ENCODE results near the gene OR6X1. TPM values are rescaled to one million over a fixed set of nuclear protein-coding genes. Genes with fewer than 3 reads are reported as not detected.
"Not testable (repeated sequence)": the region's sequence is repeated elsewhere in the genome, so short reads cannot be mapped to it uniquely, and the experiment has no call there.

Gene OR6X1
- total and polyA plus RNA-seq, 2 experiments from 2014 or later: not detected

DNA sequence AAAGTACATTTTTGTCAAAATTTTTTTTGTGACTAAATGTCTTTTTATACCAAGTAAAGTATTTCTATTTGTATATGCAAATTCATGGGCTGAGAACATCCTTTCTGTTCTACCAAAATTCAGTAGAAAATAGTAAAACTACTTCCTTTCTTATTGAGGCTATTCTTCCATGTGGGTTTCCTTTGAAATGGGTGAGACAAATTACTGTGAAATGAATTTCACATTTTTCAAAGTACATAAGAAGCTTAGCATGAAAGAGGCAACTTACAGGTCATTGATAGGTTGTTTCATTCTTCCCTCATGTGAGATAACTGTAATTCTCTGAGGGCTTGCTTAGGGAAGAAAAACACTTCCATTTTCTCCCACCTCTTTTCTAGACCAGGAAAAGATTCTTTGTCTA is 1.0 kb upstream of the OR6X1 start:
- Histone ChIP-seq H3K4me1 (ENCODE audit: low read depth) (no peaks in the 10 kb centered on the region), H3K4me3 (no peak overlapping the region), H3K36me3 (no peaks in the 10 kb centered on the region), H3K27me3 (no peaks in the 10 kb centered on the region), H3K9me3 (ENCODE audit: low read depth) (no peaks in the 10 kb centered on the region), H3K27ac (no peak overlapping the region)
- no peak for DNase-seq (ENCODE audit: low read depth in 1 of 2, low spot score in 1 of 2)
- TF ChIP-seq, protein P1, sequence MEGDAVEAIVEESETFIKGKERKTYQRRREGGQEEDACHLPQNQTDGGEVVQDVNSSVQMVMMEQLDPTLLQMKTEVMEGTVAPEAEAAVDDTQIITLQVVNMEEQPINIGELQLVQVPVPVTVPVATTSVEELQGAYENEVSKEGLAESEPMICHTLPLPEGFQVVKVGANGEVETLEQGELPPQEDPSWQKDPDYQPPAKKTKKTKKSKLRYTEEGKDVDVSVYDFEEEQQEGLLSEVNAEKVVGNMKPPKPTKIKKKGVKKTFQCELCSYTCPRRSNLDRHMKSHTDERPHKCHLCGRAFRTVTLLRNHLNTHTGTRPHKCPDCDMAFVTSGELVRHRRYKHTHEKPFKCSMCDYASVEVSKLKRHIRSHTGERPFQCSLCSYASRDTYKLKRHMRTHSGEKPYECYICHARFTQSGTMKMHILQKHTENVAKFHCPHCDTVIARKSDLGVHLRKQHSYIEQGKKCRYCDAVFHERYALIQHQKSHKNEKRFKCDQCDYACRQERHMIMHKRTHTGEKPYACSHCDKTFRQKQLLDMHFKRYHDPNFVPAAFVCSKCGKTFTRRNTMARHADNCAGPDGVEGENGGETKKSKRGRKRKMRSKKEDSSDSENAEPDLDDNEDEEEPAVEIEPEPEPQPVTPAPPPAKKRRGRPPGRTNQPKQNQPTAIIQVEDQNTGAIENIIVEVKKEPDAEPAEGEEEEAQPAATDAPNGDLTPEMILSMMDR (IDR thresholded peaks at IDR 0.05; ENCODE audit: low read depth, low read length): no peak

DNA sequence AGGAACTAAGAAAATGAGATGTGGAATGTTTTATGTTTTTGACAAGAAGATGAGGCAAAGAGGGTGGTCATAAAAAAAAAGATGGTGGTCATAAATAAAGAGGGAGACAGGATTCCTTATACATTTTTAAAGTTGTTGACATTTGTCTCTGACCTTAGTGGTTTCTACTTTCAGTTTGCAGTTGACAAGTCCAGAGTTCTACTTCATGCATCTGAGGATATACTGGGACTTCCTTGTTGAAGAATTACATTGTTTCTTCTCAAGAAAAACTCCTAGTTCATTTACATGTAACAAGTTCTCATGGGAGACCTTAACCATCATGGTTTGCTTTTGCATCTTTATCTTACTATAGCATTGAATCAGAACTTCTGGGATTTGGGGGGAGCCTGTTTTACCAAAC is 1.2 kb downstream of the OR6X1 start:
- Histone ChIP-seq H3K4me3 (no peak overlapping the region), H3K27ac (no peak overlapping the region), H3K9me3 (ENCODE audit: low read depth) (no peaks in the 10 kb centered on the region), H3K27me3 (no peaks in the 10 kb centered on the region), H3K36me3 (no peaks in the 10 kb centered on the region), H3K4me1 (ENCODE audit: low read depth) (no peaks in the 10 kb centered on the region)
- TF ChIP-seq, protein P1 (IDR thresholded peaks at IDR 0.05; ENCODE audit: low read depth, low read length): no peak
- no peak for DNase-seq (ENCODE audit: low read depth in 1 of 2, low spot score in 1 of 2)

DNA sequence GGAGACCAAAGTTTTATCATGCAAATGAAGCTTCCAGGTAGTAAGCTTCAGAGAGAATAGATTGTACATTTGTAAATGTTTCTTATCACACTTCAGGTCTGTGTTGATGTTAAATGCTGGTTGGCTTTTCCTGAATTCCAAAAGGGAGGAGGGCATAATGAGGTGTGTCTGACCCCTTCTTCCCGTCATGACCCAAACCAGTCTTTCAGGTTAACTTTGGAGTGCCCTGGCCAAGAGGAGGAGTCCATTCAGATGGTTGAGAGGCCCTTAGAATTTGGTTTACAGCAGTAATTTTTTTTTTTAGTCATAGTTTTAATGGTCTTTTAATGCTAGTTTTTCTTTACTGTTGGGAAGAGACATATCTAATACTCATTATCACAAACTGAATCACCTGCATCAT is 2.5 kb downstream of the OR6X1 start:
- no peak for DNase-seq (ENCODE audit: low read depth in 1 of 2, low spot score in 1 of 2)
- TF ChIP-seq, protein P1 (IDR thresholded peaks at IDR 0.05; ENCODE audit: low read depth, low read length): no peak
- no peak overlapping the region for H3K27ac ChIP-seq
- no peaks in the 10 kb centered on the region for H3K27me3 ChIP-seq
- no peaks in the 10 kb centered on the region for H3K4me1 ChIP-seq (ENCODE audit: low read depth)
- H3K4me3 ChIP-seq: no peak overlapping the region
- H3K36me3 ChIP-seq: no peaks in the 10 kb centered on the region
- no peaks in the 10 kb centered on the region for H3K9me3 ChIP-seq (ENCODE audit: low read depth)

DNA sequence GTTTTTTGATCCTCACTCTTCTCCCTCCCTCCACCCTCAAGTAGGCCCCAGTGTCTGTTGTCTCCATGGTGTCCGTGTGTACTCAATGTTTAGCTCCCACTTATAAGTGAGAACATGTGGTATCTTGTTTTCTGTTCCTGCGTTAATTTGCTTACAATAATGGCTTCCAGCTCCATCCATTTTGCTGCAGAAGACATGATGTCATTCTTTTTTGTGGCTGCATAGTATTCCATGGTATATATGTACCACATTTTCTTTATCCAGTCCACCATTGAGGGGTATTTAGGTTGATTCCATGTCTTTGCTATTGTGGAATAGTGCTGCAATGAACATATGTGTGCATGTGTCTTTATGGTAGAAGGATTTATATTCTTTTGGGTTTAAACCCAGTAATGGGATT is 6.0 kb downstream of the OR6X1 start:
- H3K27me3 ChIP-seq; DNase-seq (ENCODE audit: low read depth in 1 of 2, low spot score in 1 of 2); H3K27ac ChIP-seq; H3K4me3 ChIP-seq; H3K4me1 ChIP-seq (ENCODE audit: low read depth); H3K36me3 ChIP-seq; H3K9me3 ChIP-seq (ENCODE audit: low read depth): not testable (repeated sequence)

DNA sequence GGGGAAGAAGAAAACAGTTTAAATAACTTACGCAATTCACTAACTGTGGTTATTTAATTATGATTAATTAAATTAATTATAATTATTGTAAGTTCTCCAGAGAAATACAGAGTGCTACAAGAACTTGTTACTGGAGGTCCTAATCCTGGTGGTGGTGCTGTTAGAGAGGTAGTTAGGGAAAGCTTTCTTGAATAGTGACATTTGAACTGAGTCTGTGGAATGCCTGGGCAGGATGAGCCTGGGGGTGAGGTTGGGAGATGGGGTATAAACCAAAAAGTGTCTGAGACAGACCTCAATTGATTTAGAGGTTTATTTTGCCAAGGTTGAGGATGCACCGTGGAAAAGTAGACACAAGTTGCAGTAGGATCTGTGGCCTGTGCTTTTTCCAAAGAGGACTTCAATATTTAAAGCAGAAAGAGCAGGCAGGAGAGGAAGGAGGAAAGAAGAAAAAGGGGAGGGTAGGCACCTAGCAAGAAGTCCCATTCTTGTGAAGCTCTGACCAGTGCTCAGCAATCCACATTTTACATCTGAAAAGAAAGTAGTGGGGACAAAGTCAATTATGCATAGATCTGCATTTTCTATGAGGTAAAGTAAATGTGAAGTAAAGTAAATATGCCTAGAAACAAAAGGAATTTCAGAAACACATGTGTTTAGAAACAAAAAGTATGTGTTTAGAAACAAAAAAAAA is 8.4 kb downstream of the OR6X1 start:
- TF ChIP-seq, protein P1 (IDR thresholded peaks at IDR 0.05; ENCODE audit: low read depth, low read length): no peak
- DNase-seq (ENCODE audit: low read depth in 1 of 2, low spot score in 1 of 2): no peak
- no peak overlapping the region for H3K4me3 ChIP-seq
- no peaks in the 10 kb centered on the region for H3K27me3 ChIP-seq
- no peak overlapping the region for H3K27ac ChIP-seq
- peaks cover 6% of the 10 kb centered on the region for H3K4me1 ChIP-seq (ENCODE audit: low read depth)
- H3K36me3 ChIP-seq: no peaks in the 10 kb centered on the region
- H3K9me3 ChIP-seq (ENCODE audit: low read depth): no peaks in the 10 kb centered on the region

DNA sequence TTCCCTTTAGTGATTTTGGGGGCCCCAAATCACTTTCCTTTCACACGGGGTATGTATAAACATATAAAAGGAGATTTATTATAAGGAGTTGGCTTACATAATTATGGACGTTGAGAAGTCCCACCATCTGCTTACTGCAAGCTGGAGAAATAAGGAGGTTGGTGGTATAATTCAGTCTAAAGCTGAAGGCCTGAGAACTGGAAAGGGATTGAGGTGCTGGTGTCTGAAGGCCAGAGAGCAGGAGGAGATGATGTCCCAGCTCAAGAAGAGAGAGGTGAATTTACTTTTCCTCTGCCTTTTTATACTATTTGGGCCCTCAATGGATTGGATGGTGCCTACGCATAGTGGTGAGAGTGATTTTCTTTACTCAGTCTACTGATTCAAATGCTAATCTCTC is 11.6 kb downstream of the OR6X1 start:
- Histone ChIP-seq H3K27ac (peak overlapping the region; percentile 61), H3K4me3 (peak overlapping the region; percentile 99), H3K27me3 (no peaks in the 10 kb centered on the region), H3K9me3 (ENCODE audit: low read depth) (no peaks in the 10 kb centered on the region), H3K4me1 (ENCODE audit: low read depth) (peaks cover 12% of the 10 kb centered on the region), H3K36me3 (no peaks in the 10 kb centered on the region)
- TF ChIP-seq, protein P1 (IDR thresholded peaks at IDR 0.05; ENCODE audit: low read depth, low read length): no peak
- DNase-seq (ENCODE audit: low read depth in 1 of 2, low spot score in 1 of 2): no peak

Measured in cardiac muscle cell (in vitro differentiated cells and primary cell).